ENCODE measurements around the gene TNFRSF18. TPM values are rescaled to one million over a fixed set of nuclear protein-coding genes. Genes with fewer than 3 reads are reported as not detected.

TNFRSF18 gene
- total and polyA plus RNA-seq, 2 experiments from 2014 or later = 1.1 to 1.5 TPM

DNA sequence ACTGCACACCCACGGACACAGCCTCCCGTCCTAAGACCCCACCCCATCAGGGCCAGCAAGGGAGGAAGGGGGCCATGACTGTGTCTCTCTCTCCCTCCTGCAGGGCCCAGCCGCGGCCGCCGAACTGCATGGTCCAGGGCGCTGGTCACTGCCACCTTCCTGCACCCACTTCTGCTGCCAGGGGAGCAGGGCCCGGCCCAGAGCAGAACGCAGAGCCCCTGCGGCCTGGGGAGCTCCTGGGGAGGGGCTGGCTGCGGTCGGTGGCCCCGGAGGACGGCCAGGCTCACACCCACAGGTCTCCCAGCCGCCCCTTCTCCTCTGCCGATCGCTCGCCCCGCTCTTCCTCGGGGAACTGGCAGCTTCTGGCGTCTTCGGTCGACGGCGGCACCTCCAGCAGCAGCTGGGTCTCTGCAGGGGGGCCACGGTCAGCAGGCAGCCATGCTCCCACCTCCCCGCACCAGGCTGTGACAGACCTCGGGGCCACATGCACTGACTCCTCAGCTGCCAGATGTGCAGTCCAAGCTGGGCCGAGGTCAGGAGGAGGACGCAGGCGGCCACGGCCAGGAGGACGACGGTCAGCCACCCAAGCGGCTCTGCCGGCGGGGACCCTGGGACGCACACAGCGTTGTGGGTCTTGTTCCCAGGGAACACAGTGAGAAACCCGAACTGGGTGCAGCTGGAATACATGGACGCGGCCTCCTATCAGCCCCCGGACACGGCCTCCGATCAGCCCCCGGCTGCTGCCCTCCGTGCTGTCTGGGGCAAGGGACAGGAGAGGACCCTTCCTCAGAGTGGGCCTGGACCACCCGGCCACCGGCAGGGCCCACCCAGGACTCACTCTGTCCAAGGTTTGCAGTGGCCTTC is 2.6 kb downstream of the TNFRSF18 start:
- no peaks in the 10 kb centered on the region for H4K20me1 ChIP-seq (replicated peaks; ENCODE audit: insufficient read depth)
- Mint-ChIP-seq H3K27me3 (ENCODE audit: insufficient read depth, low read depth, poor library complexity) (peaks cover 8% of the 10 kb centered on the region), H3K27ac (no peak overlapping the region), H3K9me3 (no peaks in the 10 kb centered on the region; the same call in 2 of the 3 replicates), H3K4me1 (no peaks in the 10 kb centered on the region; the same call in 2 of the 3 replicates), H3K4me3 (no peak overlapping the region), H3K36me3 (ENCODE audit: low read depth) (no peaks in the 10 kb centered on the region)
- H3F3A ChIP-seq (replicated peaks; ENCODE audit: low read depth) = no peaks in the 10 kb centered on the region
- no peaks in the 10 kb centered on the region for H3K79me2 ChIP-seq (replicated peaks; ENCODE audit: insufficient read depth)
- no peak for TF ChIP-seq EZH2phosphoT487 (IDR thresholded peaks at IDR 0.05; ENCODE audit: unreplicated experiment)
- H3K9me2 ChIP-seq (ENCODE audit: insufficient read depth) = no peaks in the 10 kb centered on the region
- no peak overlapping the region for H2AFZ ChIP-seq
- no peaks in the 10 kb centered on the region for H3K36me3 ChIP-seq (ENCODE audit: insufficient read depth)
- DNase-seq (ENCODE audit: low spot score) = no peak
- H3K4me1 ChIP-seq (ENCODE audit: insufficient read depth) = no peaks in the 10 kb centered on the region
- ATAC-seq = no peak
- no peak overlapping the region for H3K27ac ChIP-seq (ENCODE audit: low read depth)
- H3K4me2 ChIP-seq = no peak overlapping the region
- peaks cover 13% of the 10 kb centered on the region; the same call in 1 of the 2 replicates for H3K27me3 ChIP-seq (ENCODE audit: insufficient read depth)
- no peak overlapping the region for H3K4me3 ChIP-seq

DNA sequence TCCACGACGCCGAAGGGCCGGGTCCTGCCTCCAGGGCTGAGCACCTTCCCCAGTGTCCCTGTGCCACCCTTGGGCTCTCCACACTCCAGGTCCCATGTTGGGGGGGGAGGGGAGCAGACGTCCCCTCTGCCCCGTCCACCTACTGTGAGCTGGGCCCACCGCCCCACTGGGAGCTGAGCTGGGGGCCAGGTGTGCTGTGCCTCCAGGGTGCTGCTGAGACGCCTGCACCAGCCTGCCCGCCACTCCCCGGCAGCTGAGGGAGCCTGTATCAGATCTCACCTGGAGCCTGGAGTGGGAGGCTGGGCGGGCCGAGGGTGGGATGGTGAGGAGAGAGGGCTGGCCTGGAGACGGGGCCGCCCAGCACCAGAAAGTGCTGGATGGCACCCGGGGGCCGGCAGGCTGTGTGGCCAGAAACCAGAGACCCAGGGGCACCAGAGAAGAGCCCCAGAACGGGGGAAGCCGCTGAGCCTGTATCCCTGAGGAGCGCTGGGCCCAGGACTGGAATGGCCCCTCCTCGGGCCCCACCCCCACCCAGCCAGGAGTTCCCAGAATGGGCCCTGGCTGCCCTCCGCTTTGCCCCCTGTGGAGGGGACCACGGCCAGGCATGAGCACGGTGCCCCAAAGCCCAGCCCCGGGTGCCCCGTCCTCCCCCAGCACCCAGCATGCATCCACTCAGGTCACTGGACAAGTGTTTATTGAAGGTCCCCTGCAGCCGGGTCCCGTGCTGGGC is 3.4 kb downstream of the TNFRSF18 start:
- Histone ChIP-seq H3F3A (replicated peaks; ENCODE audit: low read depth) (no peaks in the 10 kb centered on the region), H3K27ac (ENCODE audit: low read depth) (no peak overlapping the region), H3K79me2 (replicated peaks; ENCODE audit: insufficient read depth) (no peaks in the 10 kb centered on the region), H3K27me3 (ENCODE audit: insufficient read depth) (peaks cover 13% of the 10 kb centered on the region; the same call in 1 of the 2 replicates), H2AFZ (no peak overlapping the region), H3K4me3 (no peak overlapping the region), H3K36me3 (ENCODE audit: insufficient read depth) (no peaks in the 10 kb centered on the region), H4K20me1 (replicated peaks; ENCODE audit: insufficient read depth) (no peaks in the 10 kb centered on the region), H3K4me1 (ENCODE audit: insufficient read depth) (no peaks in the 10 kb centered on the region), H3K9me2 (ENCODE audit: insufficient read depth) (no peaks in the 10 kb centered on the region), H3K4me2 (no peak overlapping the region)
- H3K27ac Mint-ChIP-seq = no peak overlapping the region
- DNase-seq (ENCODE audit: low spot score) (peak; percentile 16), ATAC-seq (no peak)
- no peaks in the 10 kb centered on the region for H3K36me3 Mint-ChIP-seq (ENCODE audit: low read depth)
- no peak overlapping the region for H3K4me3 Mint-ChIP-seq
- peaks cover 6% of the 10 kb centered on the region for H3K27me3 Mint-ChIP-seq (ENCODE audit: insufficient read depth, low read depth, poor library complexity)
- no peak for TF ChIP-seq NANOG (IDR thresholded peaks at IDR 0.05; ENCODE audit: borderline replicate concordance)
- TF ChIP-seq, protein P1, sequence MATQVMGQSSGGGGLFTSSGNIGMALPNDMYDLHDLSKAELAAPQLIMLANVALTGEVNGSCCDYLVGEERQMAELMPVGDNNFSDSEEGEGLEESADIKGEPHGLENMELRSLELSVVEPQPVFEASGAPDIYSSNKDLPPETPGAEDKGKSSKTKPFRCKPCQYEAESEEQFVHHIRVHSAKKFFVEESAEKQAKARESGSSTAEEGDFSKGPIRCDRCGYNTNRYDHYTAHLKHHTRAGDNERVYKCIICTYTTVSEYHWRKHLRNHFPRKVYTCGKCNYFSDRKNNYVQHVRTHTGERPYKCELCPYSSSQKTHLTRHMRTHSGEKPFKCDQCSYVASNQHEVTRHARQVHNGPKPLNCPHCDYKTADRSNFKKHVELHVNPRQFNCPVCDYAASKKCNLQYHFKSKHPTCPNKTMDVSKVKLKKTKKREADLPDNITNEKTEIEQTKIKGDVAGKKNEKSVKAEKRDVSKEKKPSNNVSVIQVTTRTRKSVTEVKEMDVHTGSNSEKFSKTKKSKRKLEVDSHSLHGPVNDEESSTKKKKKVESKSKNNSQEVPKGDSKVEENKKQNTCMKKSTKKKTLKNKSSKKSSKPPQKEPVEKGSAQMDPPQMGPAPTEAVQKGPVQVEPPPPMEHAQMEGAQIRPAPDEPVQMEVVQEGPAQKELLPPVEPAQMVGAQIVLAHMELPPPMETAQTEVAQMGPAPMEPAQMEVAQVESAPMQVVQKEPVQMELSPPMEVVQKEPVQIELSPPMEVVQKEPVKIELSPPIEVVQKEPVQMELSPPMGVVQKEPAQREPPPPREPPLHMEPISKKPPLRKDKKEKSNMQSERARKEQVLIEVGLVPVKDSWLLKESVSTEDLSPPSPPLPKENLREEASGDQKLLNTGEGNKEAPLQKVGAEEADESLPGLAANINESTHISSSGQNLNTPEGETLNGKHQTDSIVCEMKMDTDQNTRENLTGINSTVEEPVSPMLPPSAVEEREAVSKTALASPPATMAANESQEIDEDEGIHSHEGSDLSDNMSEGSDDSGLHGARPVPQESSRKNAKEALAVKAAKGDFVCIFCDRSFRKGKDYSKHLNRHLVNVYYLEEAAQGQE (IDR thresholded peaks at IDR 0.05; ENCODE audit: unreplicated experiment) = no peak
- no peak for TF ChIP-seq ZNF114 (CRISPR knock-in tag; IDR thresholded peaks at IDR 0.05)
- TF ChIP-seq, protein P2, sequence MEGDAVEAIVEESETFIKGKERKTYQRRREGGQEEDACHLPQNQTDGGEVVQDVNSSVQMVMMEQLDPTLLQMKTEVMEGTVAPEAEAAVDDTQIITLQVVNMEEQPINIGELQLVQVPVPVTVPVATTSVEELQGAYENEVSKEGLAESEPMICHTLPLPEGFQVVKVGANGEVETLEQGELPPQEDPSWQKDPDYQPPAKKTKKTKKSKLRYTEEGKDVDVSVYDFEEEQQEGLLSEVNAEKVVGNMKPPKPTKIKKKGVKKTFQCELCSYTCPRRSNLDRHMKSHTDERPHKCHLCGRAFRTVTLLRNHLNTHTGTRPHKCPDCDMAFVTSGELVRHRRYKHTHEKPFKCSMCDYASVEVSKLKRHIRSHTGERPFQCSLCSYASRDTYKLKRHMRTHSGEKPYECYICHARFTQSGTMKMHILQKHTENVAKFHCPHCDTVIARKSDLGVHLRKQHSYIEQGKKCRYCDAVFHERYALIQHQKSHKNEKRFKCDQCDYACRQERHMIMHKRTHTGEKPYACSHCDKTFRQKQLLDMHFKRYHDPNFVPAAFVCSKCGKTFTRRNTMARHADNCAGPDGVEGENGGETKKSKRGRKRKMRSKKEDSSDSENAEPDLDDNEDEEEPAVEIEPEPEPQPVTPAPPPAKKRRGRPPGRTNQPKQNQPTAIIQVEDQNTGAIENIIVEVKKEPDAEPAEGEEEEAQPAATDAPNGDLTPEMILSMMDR (conservative IDR thresholded peaks at IDR 0.05; ENCODE audit: low read depth in 2 of 2) = no peak
- TF ChIP-seq POLR2AphosphoS5 (IDR thresholded peaks at IDR 0.05; ENCODE audit: low read depth) = no peak
- H3K4me1 Mint-ChIP-seq = no peaks in the 10 kb centered on the region; the same call in 2 of the 3 replicates
- H3K9me3 Mint-ChIP-seq = no peaks in the 10 kb centered on the region; the same call in 2 of the 3 replicates
